GM12892 (cell line): ENCODE results near the gene ARL6IP5. TPM values are rescaled to one million over a fixed set of nuclear protein-coding genes. Genes with fewer than 3 reads are reported as not detected.

Experiments
- DNase-seq: peaks from one replicate; pipeline ENCODE4 v3.0.0; 2011; ENCODE audit not compliant: insufficient read length
- FAIRE-seq: peaks from 2 replicates; lab custom pipeline; 2011; peaks lifted over from hg19 to GRCh38; lab: Jason Lieb, UNC
- POLR2A ChIP-seq: IDR thresholded peaks from 2 replicates; pipeline ENCODE4 v1.6.1; 2011; ENCODE audit warnings: low read depth, low read length, control low read depth
- POLR2AphosphoS5 ChIP-seq: IDR thresholded peaks from 2 replicates; pipeline ENCODE4 v1.6.1; 2011; ENCODE audit warnings: low read depth, low read length, control low read depth
- TAF1 ChIP-seq: IDR thresholded peaks from 2 replicates; pipeline ENCODE4 v1.6.1; 2011; ENCODE audit warnings: low read depth, mild to moderate bottlenecking, control low read depth, low read length, borderline replicate concordance
- polyA plus RNA-seq: library from polyadenylated mRNA; unstranded; fragments of >200 nt; gene quantifications from one replicate; pipeline ENCODE4 v1.2.1, GENCODE V29; 2012; ENCODE audit warnings: missing spikeins, inconsistent platforms; ENCODE audit not compliant: missing spikeins

Gene ARL6IP5, protein sequence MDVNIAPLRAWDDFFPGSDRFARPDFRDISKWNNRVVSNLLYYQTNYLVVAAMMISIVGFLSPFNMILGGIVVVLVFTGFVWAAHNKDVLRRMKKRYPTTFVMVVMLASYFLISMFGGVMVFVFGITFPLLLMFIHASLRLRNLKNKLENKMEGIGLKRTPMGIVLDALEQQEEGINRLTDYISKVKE
- 81.0 TPM for polyA plus RNA-seq

DNA sequence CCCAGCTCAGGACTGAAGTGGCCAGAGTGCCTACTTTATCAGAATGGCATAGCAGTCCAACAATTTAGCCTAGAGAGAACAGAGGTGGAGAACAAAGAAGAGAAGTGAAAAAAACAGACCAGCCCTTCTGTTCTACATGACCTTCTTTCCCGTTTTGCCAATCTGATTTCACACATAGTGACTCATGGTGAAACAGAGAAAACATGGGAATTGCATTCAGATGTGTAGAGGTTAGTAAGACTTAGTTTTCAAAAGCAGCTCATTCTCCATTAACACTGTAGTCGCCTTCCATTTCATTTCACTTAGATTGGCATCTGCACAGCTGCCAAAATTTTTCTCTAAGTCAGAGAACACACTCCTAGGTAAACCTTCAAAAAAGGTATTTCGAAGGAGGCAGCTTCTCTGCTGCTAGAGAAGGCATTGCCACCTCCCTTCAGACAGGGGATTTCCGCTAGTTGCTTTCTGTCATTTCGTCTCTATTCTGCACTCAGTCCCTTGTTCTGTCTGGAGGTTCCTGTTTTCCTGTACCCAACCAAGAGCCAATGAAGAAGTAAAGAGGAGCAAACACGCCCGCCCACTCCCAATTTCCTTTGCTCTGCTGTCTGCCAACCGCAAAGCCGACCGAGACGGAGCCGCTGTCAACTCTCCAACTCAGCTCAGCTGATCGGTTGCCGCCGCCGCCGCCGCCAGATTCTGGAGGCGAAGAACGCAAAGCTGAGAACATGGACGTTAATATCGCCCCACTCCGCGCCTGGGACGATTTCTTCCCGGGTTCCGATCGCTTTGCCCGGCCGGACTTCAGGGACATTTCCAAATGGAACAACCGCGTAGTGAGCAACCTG is at the start of gene ARL6IP5:
Gene ARL6IP5, plus strand, starts transcription at position 612 of the 842 bp plus-strand sequence. Its CDS starts 111 bp downstream, at position 723.
- TF ChIP-seq POLR2A (peak; percentile 41; the same call in 1 of the 2 replicates), TAF1 (peak; percentile 46; the same call in 1 of the 2 replicates), POLR2AphosphoS5 (peak; percentile 50; the same call in 1 of the 2 replicates)
- FAIRE-seq (peak; percentile 92), DNase-seq (peak; percentile 41)

DNA sequence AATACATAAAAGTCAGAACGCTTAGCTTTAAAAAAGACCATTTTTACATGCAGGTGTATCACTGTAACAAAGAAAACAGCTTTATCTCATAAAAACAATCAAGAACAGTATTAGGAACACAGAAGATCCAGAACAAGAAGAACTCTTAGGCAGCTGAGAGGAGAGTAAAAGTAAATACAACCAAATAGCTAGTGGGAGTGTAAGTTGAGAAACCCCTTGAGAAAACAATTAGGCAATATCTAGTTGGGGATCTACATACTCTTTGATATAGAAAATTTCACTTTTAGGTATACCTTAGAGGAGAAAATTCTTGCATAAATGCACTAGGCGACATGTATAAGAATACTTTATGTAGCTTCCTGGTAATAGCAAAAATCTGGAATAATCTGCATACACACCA is 40.1 kb upstream of the ARL6IP5 start:
- TF ChIP-seq TAF1 = no peak
- TF ChIP-seq POLR2AphosphoS5 = no peak
- no peak for TF ChIP-seq POLR2A
- no peak for DNase-seq
- FAIRE-seq = no peak

DNA sequence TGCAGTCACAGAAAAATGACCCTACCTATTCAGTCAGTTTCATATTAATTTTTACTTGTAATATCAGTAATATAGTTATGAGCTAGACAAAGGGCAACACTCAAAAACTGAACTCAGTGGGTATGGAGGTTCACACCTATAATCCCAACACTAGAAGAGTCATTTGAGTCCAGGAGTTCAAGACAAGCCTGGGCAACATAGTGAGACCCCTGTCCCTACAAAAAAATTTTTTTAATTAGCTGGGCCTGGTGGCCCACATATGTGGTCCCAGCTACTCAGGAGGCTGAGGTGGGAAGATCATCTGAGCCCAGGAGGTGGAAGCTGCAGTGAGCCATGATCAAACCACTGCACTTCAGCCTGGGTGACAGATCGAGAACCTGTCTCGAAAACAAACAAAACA is 35.7 kb upstream of the ARL6IP5 start:
- no peak for TF ChIP-seq TAF1
- TF ChIP-seq POLR2A = no peak
- no peak for TF ChIP-seq POLR2AphosphoS5
- DNase-seq (no peak), FAIRE-seq (no peak)

DNA sequence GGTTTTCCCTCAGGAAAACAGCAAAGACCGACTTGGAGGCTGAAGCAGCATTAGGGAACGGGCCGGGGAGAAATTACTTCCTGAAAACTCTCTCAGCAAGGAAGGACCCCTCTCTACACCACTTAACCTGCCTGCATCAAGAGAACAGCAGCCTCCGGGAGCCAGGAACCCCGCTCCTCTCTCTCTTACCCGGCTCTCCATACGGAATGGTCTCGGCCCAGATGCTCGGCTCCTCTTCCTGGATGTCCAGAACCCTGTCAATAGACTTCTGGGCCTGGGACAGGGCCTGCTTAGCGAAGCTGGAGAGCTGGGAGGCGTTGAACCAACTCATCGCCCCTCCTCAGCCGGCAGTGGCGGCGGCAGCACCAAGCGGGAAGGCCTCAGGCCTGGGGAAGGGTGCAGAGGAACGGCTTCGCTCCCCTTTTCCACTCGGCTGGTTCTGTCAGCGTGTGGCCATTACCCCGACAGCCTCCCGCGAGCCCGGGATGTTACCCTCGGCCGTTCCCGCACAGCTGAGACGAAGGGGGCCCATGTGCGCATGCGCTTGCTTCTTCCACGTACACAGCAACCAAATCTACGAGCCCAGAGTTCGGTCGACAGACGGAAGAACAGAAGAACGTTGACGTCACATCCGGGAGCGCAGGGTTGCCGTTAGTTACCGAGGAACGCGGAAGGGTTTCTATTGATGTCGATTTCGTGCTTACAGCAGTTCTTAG is 32.8 kb upstream of the ARL6IP5 start, which contains the start of gene TMF1:
Gene TMF1, minus strand, starts transcription at position 578 of the 716 bp plus-strand sequence. Its CDS starts 247 bp downstream, at position 331.
- FAIRE-seq (peak; percentile 100), DNase-seq (peak; percentile 64)
- no peak; the same call in 1 of the 2 replicates for TF ChIP-seq POLR2AphosphoS5
- peak; percentile 49 for TF ChIP-seq POLR2A

DNA sequence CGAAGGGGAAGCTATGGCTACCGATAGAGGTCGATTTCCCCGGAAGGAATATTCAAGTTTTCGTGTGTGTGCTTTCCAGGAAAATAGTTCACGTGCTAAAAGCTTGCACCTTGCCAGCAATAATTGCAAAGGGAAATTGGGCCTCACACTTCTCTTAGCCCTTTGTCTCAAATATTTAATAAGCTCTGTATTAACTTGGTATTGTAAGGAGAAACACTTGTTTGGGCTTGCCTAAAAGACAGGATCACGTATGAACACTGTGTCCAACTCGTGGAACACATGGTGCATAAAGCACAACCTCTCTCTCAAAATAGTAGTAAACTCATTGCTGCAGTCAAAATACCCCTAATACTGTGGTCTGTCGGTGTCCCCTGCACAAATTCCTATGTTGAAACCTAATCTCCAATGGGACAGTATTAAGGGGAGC is 32.3 kb upstream of the ARL6IP5 start:
- FAIRE-seq (no peak), DNase-seq (no peak)
- no peak for TF ChIP-seq TAF1
- no peak for TF ChIP-seq POLR2AphosphoS5
- no peak for TF ChIP-seq POLR2A

DNA sequence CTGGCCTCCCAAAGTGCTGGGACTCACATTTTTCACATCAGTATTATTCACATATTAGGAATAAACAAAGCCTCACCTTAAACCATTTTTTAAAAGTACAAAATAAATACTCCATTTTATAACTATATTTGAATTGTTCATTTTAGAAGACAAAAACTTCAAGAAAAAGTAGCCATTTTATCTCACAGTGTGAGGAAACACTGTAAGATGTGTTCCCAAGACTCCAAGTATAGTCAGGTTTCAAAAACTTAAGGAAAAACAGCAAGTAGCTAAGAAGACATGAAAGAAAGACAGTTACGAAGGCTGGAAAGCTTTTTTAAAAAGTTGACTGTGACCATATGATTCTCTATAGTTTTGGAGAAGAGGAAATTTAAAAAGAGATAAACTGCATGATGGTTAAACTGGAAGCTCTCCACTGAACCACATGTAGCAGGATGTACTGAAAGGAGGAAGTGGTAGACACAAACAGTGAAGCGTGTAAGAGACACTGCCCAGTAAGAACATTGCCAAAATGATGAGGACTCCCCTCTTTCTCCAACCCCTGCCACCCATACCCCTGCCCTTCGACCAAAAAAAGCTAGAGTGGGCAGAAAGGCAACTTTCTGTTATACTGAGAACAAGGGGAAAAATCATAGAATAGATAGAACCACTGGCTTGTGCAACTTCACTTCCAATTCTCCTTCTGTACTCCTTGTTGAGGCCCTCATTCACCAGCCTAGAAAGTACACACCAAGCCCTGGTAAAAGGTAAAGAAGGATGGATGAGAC is 26.4 kb upstream of the ARL6IP5 start:
- DNase-seq (no peak), FAIRE-seq (peak; percentile 90)
- TF ChIP-seq POLR2A (no peak), POLR2AphosphoS5 (no peak), TAF1 (no peak)

DNA sequence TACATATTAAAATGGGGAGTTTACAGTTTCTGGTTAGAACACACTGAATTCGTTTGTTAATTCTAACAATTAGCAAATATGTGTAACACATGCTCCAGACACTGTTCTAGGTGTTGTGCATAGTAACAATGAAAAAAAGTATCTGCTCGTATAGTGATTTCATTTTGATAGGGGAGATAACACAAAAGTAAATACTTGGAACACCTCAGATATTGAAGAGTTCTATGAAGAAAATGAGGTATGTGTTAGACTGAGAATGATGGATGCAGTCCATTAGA is 25.9 kb upstream of the ARL6IP5 start:
- TF ChIP-seq POLR2A = no peak
- no peak for TF ChIP-seq TAF1
- no peak for TF ChIP-seq POLR2AphosphoS5
- DNase-seq (no peak), FAIRE-seq (no peak)

DNA sequence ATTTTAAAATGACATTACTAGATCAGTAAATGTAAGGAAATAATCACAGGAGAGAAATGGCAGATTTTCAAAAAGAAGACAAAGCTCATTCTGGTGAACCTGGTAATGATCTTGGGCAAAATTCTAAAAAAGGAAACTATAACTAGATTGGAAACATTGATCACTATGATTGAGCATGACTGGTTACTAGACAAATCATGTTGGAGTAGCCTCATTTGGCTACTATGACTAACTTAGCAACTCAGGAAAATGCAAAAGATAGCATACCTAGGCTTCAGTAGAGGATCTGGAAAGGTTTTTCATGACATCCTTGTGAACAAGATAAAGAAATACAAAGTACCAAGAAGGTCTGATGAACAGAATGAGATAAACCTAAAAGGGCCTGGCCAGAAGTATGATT is 25.0 kb upstream of the ARL6IP5 start:
- FAIRE-seq = no peak
- no peak for DNase-seq
- no peak for TF ChIP-seq POLR2AphosphoS5
- TF ChIP-seq TAF1 = no peak
- TF ChIP-seq POLR2A = no peak

DNA sequence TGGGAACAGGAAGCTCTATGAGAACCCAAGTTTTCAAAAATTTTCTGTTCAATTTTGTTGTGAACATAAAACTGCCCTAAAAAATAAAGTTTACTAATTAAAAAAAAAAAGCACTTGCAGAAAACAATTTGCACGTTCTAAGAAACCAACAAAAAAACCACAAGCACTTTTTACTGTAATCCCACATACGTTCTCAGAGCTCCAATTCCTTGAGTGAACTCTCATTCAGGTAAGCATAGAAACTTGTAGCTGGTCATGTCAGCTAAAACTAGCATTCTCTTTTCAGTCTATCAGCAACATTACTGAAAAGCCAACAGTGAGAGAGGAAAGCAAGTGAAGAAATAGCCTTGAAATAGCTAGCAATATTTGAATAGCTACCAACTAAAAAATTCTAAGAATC is 21.1 kb upstream of the ARL6IP5 start:
- DNase-seq (no peak), FAIRE-seq (peak; percentile 30)
- TF ChIP-seq TAF1 (no peak), POLR2AphosphoS5 (no peak), POLR2A (no peak)

DNA sequence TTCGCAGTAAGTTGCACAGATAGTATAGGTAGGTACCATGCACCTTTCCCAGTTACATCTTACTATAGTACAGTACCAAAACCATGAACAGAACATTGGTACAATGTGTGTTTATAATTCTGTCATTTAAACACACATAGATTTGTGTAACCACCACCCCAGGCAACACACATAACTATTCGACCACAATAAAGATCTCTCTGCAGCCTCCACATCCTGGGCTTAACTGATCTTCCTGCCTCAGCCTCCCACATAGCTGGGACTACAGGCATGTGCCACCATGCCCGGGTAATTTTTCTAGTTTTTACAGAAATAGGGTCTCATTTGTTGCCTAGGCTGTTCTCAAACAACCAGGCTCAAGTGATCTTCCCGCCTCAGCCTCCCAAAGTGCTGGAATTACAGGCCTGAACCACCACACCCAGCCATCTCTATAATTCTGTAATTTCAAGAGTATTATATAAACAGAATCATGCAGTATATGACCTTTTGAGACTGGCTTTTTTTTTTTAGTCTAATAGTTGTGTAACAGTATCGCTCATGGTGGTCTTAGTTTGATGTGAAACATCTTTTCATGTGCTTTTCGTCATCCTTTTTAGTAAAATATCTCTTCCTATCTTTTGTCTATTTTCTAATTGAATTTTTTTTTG is 19.3 kb upstream of the ARL6IP5 start:
- FAIRE-seq (no peak), DNase-seq (no peak)
- TF ChIP-seq TAF1 (no peak), POLR2AphosphoS5 (no peak), POLR2A (no peak)

DNA sequence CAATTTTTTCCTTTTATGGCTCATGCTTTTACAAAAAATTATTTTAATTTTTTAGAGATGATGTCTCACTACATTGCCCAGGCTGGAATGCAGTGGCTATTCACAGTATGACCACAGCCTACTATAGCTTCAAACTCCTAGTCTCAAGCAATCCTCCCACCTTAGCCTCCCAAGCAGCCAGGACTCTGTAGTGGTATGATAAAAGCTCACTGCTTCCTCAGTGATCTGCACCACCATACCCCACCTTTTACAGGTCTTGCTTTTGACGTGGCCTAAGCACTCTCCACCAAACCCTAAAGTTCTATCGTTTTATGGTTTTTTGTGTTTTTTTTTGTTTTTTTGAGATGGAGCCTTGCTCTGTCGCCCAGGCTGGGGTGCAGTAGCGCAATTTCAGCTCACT is 18.6 kb upstream of the ARL6IP5 start:
- FAIRE-seq (no peak), DNase-seq (no peak)
- TF ChIP-seq TAF1 (no peak), POLR2AphosphoS5 (no peak), POLR2A (no peak)

DNA sequence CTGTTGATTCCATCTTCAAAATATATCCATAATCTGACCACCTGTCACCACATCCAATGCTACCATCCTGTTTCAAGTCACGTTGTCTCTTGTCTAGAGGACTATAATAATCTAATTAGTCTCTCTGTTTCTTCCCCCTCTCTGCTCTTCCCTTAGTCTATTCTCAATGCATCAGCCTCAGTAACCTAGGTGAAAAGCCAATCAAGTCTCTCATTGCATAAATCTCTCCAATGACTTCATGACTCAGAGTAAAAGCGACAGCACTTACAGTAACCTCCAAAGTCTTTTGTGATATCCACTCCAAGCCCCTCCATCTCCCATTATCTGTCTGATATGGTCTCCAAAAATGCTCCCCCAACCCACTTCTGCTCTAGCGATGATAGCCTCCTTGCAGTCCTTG is 11.8 kb upstream of the ARL6IP5 start:
- DNase-seq (no peak), FAIRE-seq (no peak)
- TF ChIP-seq TAF1 (no peak), POLR2AphosphoS5 (no peak), POLR2A (no peak)
